22Rv1 (cell line): ENCODE data around the gene CD247.

ENCODE experiments used
- H3K27ac ChIP-seq: fragments of 450-650 bp; 2 replicates; pipeline ENCODE4 v1.5.1; 2017
- CTCF ChIP-seq: fragments of 450-650 bp; IDR thresholded peaks from 2 replicates; pipeline ENCODE4 v1.5.1; 2017; ENCODE audit warnings: mild to moderate bottlenecking
- ZFX ChIP-seq: fragments of 450-650 bp; IDR thresholded peaks from 2 replicates; pipeline ENCODE4 v1.6.1; 2017; ENCODE audit warnings: antibody characterized with exemption, borderline replicate concordance

The CD247 gene

GRCh38 chr1:167465743-167466142, 52.6 kb downstream of the CD247 start:
- TF ChIP-seq CTCF (no peak), ZFX (no peak)
- no peak overlapping the region for H3K27ac ChIP-seq

- TF ChIP-seq CTCF (no peak), ZFX (no peak)
- H3K27ac ChIP-seq = no peak overlapping the region
Observed at GRCh38 chr1:167465018-167465417, 53.3 kb downstream of the CD247 start.

DNA sequence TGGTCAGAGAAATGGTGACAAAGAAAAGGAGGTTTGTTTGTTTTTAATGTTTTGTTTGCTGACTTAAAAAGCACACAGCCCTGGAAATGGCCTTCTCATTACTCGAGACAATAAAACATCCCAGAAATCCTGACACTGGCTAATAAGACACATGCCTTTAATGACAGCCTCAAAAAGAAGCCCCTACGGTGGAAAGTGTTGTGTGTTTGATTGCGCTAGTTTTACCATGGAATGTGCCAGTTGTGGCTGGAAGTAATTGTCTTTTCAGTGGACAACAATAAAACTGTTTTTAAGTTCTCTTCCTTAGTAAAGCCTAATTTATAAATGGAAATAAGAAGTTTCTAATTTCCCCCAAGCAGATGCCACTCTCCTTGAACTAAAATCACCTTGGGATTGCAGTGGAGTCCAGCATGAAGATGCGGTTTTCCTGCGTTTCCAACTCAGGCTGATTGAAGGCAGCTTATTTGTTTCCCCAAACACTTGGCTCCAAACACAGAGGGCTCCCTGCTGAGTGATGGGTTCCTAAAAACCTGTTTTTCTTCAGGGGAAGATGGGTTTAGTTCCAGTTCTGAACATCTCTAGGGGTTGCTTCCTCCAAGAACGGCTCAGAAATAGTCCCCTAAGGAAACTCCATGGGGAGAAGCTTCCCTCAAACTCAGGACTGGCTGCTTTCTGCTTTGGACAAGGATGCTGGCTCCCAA, 54.3 kb downstream of the CD247 start:
- TF ChIP-seq ZFX (no peak), CTCF (no peak)
- no peak overlapping the region for H3K27ac ChIP-seq

GRCh38 chr1:167463080-167463479, 55.2 kb downstream of the CD247 start:
- TF ChIP-seq ZFX (no peak), CTCF (no peak)
- H3K27ac ChIP-seq = no peak overlapping the region

- no peak overlapping the region for H3K27ac ChIP-seq
- TF ChIP-seq ZFX (no peak), CTCF (no peak)
Observed at GRCh38 chr1:167462341-167462740, 56.0 kb downstream of the CD247 start.

DNA sequence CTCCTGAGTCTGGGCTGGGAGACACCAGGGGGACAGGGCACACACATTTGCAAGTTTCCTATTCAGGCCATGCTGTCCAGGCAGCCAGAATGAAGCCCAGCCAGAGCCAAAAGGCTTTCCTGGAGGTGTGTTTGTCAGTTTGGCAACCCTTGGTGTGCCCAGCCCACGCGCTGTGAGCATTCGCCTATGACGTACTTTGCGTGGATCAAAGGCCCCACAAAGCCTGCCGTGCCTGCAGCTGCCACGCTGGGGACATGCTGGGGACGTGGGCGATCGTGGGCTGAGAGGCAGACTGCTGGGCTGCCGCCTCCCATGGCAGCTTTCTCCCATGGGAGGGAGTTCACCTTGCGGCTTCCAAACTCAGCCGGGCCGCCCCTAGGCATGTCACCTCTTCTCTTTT, 57.5 kb downstream of the CD247 start:
- TF ChIP-seq CTCF = no peak
- no peak for TF ChIP-seq ZFX

DNA sequence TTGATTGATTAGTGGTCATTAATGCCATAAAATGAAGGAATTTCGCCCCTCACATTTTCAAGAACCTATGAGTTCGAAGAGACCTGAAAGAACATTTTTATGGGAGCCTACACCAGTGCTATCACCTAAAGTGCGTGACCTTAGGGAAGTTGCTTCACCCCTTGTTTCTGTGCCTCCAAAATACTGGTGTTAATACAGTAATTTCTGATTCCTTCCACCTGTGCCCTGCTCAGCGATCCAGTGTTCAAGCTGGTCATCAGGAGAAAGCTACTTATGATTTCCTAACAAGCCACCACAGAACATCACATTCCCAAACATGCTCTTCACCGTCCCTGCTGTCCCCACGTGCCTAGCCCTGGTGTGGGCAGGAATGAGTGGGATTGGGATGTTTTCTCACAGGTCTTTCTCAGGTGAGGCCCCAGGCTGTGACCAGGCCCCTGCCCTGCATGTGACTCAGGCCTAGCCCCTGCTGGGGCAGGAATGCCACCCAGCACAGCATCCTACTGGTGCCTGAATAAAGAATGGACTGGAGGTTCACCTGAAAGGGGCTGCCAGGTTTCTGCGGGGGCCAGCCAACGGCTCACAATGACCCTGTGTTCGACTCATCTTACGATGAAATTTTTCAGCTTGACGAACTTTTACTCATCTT, 60.3 kb downstream of the CD247 start:
- TF ChIP-seq CTCF (no peak), ZFX (no peak)
- H3K27ac ChIP-seq = no peak overlapping the region

More for the DNA sequence above, 57.5 kb downstream of the CD247 start:
- no peak overlapping the region for H3K27ac ChIP-seq
